K562 (cell line): ENCODE measurements around the gene SLC39A13. TPM values are rescaled to one million over a fixed set of nuclear protein-coding genes. Genes with fewer than 3 reads are reported as not detected.

Source experiments
- CCNT2 ChIP-seq: IDR thresholded peaks from 2 replicates; pipeline ENCODE4 v1.6.1; 2011; ENCODE audit warnings: borderline replicate concordance, low read depth, mild to moderate bottlenecking, moderate library complexity, mixed read lengths, low read length; ENCODE audit not compliant: insufficient read length; ENCODE audit errors: extremely low read depth
- EP300 ChIP-seq: IDR thresholded peaks from 2 replicates; pipeline ENCODE4 v1.6.1; 2012; ENCODE audit warnings: low read length, improper control_type of control experiment
- ETS2 ChIP-seq: IDR thresholded peaks from 2 replicates; pipeline ENCODE4 v1.6.1; 2016; ENCODE audit warnings: borderline replicate concordance, missing genetic modification characterization, mild to moderate bottlenecking, moderate library complexity, missing compliant biosample characterization; ENCODE audit not compliant: poor library complexity, severe bottlenecking
- FOXK1 ChIP-seq: sonication (generic); formaldehyde crosslinking; IDR thresholded peaks from 2 replicates; pipeline ENCODE4 v1.8.0; 2022; ENCODE audit warnings: missing genetic modification reagents, mild to moderate bottlenecking, borderline replicate concordance
- JUNB ChIP-seq: fragments of 450-650 bp; formaldehyde crosslinking; conservative IDR thresholded peaks from 2 replicates; pipeline ENCODE4 v1.4.0; 2020; ENCODE audit warnings: mild to moderate bottlenecking
- KAT8 ChIP-seq: fragments of 450-650 bp; IDR thresholded peaks from 2 replicates; pipeline ENCODE4 v1.6.1; 2016; ENCODE audit warnings: low read depth, mild to moderate bottlenecking
- MAFG ChIP-seq: fragments of 450-650 bp; conservative IDR thresholded peaks from 2 replicates; pipeline ENCODE4 v1.6.1; 2016; ENCODE audit warnings: missing genetic modification characterization, missing compliant biosample characterization
- MAFK ChIP-seq: IDR thresholded peaks from 2 replicates; pipeline ENCODE4 v1.6.1; 2011; ENCODE audit warnings: low read length, improper control_type of control experiment
- MYC ChIP-seq, 2 experiments: fragments of 250-450 bp in 1 of 2; sonication (Bioruptor Pico) in 1 of 2; IDR thresholded peaks; 2 replicates each; pipeline versions ENCODE4 v1.5.1 to v1.6.1; 2012 to 2021; ENCODE audit warnings: low read depth in 2 of 2, borderline replicate concordance in 1 of 2, improper control_type of control experiment in 1 of 2, low read length in 1 of 2, mild to moderate bottlenecking in 1 of 2, moderate library complexity in 1 of 2
- RAD51 ChIP-seq: fragments of 450-650 bp; IDR thresholded peaks from 2 replicates; pipeline ENCODE4 v1.7.1; 2016; ENCODE audit warnings: low read depth, mild to moderate bottlenecking, borderline replicate concordance
- SMC3 ChIP-seq: conservative IDR thresholded peaks from 2 replicates; pipeline ENCODE4 v1.6.1; 2011; ENCODE audit warnings: low read depth, low read length, improper control_type of control experiment; ENCODE audit not compliant: insufficient read depth
- STAG1 ChIP-seq: sonication (generic); formaldehyde crosslinking; IDR thresholded peaks from 2 replicates; pipeline ENCODE4 v1.5.0; 2020; ENCODE audit warnings: missing genetic modification reagents, borderline replicate concordance
- ZNF184 ChIP-seq: sonication (generic); formaldehyde crosslinking; IDR thresholded peaks from 2 replicates; pipeline ENCODE4 v1.5.0; 2020; ENCODE audit warnings: missing genetic modification reagents
- ZNF282 ChIP-seq: sonication (generic); formaldehyde crosslinking; IDR thresholded peaks from 2 replicates; pipeline ENCODE4 v1.8.1; 2023; ENCODE audit warnings: missing genetic modification reagents
- ZNF583 ChIP-seq: fragments of 250-450 bp; sonication (Bioruptor Pico); IDR thresholded peaks from 2 replicates; pipeline ENCODE4 v1.4.0; 2020
- ZNF764 ChIP-seq: fragments of 250-450 bp; sonication (Bioruptor Pico); IDR thresholded peaks from 2 replicates; pipeline ENCODE4 v1.4.0; 2020; ENCODE audit warnings: low read depth, mild to moderate bottlenecking, moderate library complexity
- ZNF766 ChIP-seq: fragments of 200-800 bp; sonication (Bioruptor generic); conservative IDR thresholded peaks from 2 replicates; pipeline ENCODE4 v1.6.1; 2016; ENCODE audit warnings: missing genetic modification characterization, missing compliant biosample characterization
- polyA plus RNA-seq, 8 experiments: library from polyadenylated mRNA; depleted of rRNA in 4 of 8; stranded (reverse) in 5 of 8; unstranded in 3 of 8; fragments of >200 nt; fragmentation: Nextera tagmentation in 2 of 8; fragmentation: Illumina TruSeq in 1 of 8; extraction: Ambion mirVana in 2 of 8; extraction: Trizol in 1 of 8; gene quantifications; 2 replicates each; pipeline versions ENCODE4 v1.2.1 to v1.2.3, GENCODE V29; 2011 to 2014; ENCODE audit warnings: inconsistent platforms in 1 of 8, missing spikeins in 1 of 8
- total RNA-seq, 7 experiments: library from RNA; depleted of rRNA in 6 of 7; stranded (reverse); fragments of >200 nt in 6 of 7; fragmentation: Illumina TruSeq in 2 of 7; extraction: Trizol in 2 of 7; gene quantifications; 2 replicates each; pipeline versions ENCODE4 v1.2.1 to v1.2.3, GENCODE V29; 2011 to 2021; ENCODE audit warnings: low replicate concordance in 1 of 7
- TF ChIP-seq, protein P1 (sequence below), 2 experiments: fragments of 200-800 bp in 1 of 2; sonication (Bioruptor generic) in 1 of 2; sonication (generic) in 1 of 2; formaldehyde crosslinking in 1 of 2; IDR thresholded peaks in 1 of 2; conservative IDR thresholded peaks in 1 of 2; 2 replicates each; pipeline versions ENCODE4 v1.5.0 to v1.6.1; 2016 to 2020; ENCODE audit warnings: missing compliant biosample characterization in 1 of 2, missing genetic modification characterization in 1 of 2, missing genetic modification reagents in 1 of 2
- TF ChIP-seq, protein P2 (sequence below): sonication (generic); formaldehyde crosslinking; IDR thresholded peaks from 2 replicates; pipeline ENCODE4 v1.8.1; 2023; ENCODE audit warnings: mild to moderate bottlenecking, missing genetic modification reagents
- TF ChIP-seq, protein P3 (sequence below): fragments of 450-650 bp; formaldehyde crosslinking; IDR thresholded peaks from 2 replicates; pipeline ENCODE4 v1.4.0; 2020; ENCODE audit warnings: mild to moderate bottlenecking, moderate library complexity
- TF ChIP-seq, protein P4 (sequence below): fragments of 450-650 bp; IDR thresholded peaks from 2 replicates; pipeline ENCODE4 v1.6.1; 2016; ENCODE audit warnings: antibody characterized with exemption

The SLC39A13 gene
- total and polyA plus RNA-seq, 9 of the 15 experiments (the other 6 are each of a cell fraction or from before 2014, with no cell fraction given), result 0.17 to 15.9 (median 3.2) TPM

DNA sequence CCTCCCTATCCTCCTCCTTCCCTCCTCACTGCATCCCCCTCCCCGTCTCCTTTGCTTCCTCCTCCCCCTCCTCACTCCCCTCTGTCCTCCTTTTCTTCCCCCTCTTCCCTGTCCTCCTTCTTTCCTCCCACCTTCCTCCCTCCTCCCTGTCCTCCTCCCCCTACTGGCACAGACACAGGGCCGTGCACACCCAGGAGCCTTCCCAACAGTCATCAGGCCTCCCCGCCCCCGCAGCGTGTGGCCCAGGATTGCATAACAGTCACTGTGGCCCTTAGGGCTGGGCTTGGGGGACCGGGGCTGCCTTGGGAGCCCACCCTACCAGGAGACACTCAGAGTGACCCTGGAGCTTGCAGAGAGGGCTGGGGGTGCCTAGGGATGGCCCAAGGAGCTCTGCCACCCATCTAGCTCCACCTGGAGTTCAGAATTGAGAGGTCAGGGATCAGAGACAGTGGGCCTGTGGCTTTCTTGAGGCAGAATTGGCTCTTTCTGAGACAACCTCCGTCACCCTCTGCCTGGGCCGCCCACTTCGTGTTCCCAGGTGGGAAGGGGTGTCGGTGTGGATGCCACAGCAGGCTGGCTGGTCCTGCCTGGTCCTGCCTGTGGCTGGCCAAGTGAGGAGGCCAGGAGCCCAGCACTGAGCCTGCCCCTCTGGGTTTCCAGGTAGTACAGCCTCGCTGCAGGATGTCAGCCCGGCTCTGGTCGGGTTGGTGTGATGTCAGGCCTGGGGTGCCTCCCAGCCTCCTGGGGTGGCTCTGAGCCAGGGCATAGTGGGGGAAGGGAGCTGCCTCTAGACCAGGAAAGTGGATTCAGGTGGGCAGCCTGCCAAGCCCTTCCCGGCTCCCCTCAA is 31.6 kb upstream of the SLC39A13 start (continued):
- TF ChIP-seq, protein P1, sequence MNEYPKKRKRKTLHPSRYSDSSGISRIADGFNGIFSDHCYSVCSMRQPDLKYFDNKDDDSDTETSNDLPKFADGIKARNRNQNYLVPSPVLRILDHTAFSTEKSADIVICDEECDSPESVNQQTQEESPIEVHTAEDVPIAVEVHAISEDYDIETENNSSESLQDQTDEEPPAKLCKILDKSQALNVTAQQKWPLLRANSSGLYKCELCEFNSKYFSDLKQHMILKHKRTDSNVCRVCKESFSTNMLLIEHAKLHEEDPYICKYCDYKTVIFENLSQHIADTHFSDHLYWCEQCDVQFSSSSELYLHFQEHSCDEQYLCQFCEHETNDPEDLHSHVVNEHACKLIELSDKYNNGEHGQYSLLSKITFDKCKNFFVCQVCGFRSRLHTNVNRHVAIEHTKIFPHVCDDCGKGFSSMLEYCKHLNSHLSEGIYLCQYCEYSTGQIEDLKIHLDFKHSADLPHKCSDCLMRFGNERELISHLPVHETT (CRISPR knock-in tag; conservative IDR thresholded peaks at IDR 0.05 in 1 of 2, IDR thresholded peaks at IDR 0.05 in 1 of 2), result no peak
- TF ChIP-seq, protein P2, sequence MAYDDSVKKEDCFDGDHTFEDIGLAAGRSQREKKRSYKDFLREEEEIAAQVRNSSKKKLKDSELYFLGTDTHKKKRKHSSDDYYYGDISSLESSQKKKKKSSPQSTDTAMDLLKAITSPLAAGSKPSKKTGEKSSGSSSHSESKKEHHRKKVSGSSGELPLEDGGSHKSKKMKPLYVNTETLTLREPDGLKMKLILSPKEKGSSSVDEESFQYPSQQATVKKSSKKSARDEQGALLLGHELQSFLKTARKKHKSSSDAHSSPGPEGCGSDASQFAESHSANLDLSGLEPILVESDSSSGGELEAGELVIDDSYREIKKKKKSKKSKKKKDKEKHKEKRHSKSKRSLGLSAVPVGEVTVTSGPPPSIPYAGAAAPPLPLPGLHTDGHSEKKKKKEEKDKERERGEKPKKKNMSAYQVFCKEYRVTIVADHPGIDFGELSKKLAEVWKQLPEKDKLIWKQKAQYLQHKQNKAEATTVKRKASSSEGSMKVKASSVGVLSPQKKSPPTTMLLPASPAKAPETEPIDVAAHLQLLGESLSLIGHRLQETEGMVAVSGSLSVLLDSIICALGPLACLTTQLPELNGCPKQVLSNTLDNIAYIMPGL, result no peak
- TF ChIP-seq EP300, result peak; percentile 31; the same call in 1 of the 2 replicates
- TF ChIP-seq, protein P3, sequence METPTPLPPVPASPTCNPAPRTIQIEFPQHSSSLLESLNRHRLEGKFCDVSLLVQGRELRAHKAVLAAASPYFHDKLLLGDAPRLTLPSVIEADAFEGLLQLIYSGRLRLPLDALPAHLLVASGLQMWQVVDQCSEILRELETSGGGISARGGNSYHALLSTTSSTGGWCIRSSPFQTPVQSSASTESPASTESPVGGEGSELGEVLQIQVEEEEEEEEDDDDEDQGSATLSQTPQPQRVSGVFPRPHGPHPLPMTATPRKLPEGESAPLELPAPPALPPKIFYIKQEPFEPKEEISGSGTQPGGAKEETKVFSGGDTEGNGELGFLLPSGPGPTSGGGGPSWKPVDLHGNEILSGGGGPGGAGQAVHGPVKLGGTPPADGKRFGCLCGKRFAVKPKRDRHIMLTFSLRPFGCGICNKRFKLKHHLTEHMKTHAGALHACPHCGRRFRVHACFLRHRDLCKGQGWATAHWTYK (CRISPR knock-in tag), result no peak
- no peak for TF ChIP-seq STAG1 (CRISPR knock-in tag)
- TF ChIP-seq CCNT2, result peak; percentile 25
- TF ChIP-seq RAD51, result peak; percentile 20; the same call in 1 of the 2 replicates
- TF ChIP-seq JUNB (CRISPR knock-in tag), result no peak
- no peak for TF ChIP-seq ZNF764 (CRISPR knock-in tag)
- no peak for TF ChIP-seq ZNF184
- TF ChIP-seq ZNF282 (CRISPR knock-in tag), result no peak
- TF ChIP-seq, protein P4, sequence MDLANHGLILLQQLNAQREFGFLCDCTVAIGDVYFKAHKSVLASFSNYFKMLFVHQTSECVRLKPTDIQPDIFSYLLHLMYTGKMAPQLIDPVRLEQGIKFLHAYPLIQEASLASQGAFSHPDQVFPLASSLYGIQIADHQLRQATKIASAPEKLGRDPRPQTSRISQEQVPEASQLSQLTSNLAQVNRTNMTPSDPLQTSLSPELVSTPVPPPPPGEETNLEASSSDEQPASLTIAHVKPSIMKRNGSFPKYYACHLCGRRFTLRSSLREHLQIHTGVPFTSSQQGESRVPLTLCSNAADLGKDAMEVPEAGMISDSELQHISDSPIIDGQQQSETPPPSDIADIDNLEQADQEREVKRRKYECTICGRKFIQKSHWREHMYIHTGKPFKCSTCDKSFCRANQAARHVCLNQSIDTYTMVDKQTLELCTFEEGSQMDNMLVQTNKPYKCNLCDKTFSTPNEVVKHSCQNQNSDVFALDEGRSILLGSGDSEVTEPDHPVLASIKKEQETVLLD, result no peak; the same call in 1 of the 2 replicates
- TF ChIP-seq MAFG (tag), result no peak
- TF ChIP-seq SMC3, result no peak
- 0 out of 2 replicates have a peak, but pooled peaks have one; percentile 16 for TF ChIP-seq ZNF766 (CRISPR knock-in tag)
- TF ChIP-seq MYC (IDR thresholded peaks at IDR 0.05; ENCODE audit: low read depth, low read length), result 0 out of 2 replicates have a peak, but pooled peaks have one; percentile 49
- TF ChIP-seq MYC (CRISPR knock-in tag; IDR thresholded peaks at IDR 0.05; ENCODE audit: borderline replicate concordance, low read depth), result no peak
- TF ChIP-seq FOXK1 (CRISPR knock-in tag), result no peak
- no peak for TF ChIP-seq MAFK
- no peak for TF ChIP-seq ZNF583 (CRISPR knock-in tag)
- TF ChIP-seq ETS2, result no peak
- TF ChIP-seq KAT8, result no peak
